Effector memory CD8-positive, alpha-beta T cell (primary cell): ENCODE measurements around the gene COPS6.

Experiments
- ATAC-seq: fragments of 150-1000 bp; cut with Tn5 transposase; replicated peaks from 2 replicates; pipeline ENCODE4 v1.10.0; 2021; ENCODE audit warnings: mild to moderate bottlenecking, moderate library complexity
- DNase-seq, 3 experiments: peaks; one replicate each; pipeline ENCODE4 v3.0.0; 2021
- H3K27ac Mint-ChIP-seq, 2 donors: one replicate each; pipeline ENCODE4 v1.8.0; 2022; ENCODE audit warnings: mild to moderate bottlenecking in 2 of 2, mixed read lengths in 2 of 2, moderate library complexity in 2 of 2
- H3K27me3 Mint-ChIP-seq, 2 donors: one replicate each; pipeline ENCODE4 v1.8.0; 2022; ENCODE audit warnings: mixed read lengths in 2 of 2
- H3K36me3 Mint-ChIP-seq: one replicate; pipeline ENCODE4 v1.8.0; 2022; ENCODE audit warnings: mild to moderate bottlenecking, moderate library complexity, mixed read lengths; ENCODE audit not compliant: insufficient read depth
- H3K4me1 Mint-ChIP-seq, 2 donors: one replicate each; pipeline ENCODE4 v1.8.0; 2022; ENCODE audit warnings: low read depth in 2 of 2, mixed read lengths in 2 of 2
- H3K4me3 Mint-ChIP-seq, 2 donors: one replicate each; pipeline ENCODE4 v1.8.0; 2022; ENCODE audit warnings: mild to moderate bottlenecking in 2 of 2, mixed read lengths in 2 of 2, moderate library complexity in 2 of 2
- H3K9me3 Mint-ChIP-seq, 2 donors: one replicate each; pipeline ENCODE4 v1.8.0; 2022; ENCODE audit warnings: mixed read lengths in 2 of 2

Gene COPS6

DNA sequence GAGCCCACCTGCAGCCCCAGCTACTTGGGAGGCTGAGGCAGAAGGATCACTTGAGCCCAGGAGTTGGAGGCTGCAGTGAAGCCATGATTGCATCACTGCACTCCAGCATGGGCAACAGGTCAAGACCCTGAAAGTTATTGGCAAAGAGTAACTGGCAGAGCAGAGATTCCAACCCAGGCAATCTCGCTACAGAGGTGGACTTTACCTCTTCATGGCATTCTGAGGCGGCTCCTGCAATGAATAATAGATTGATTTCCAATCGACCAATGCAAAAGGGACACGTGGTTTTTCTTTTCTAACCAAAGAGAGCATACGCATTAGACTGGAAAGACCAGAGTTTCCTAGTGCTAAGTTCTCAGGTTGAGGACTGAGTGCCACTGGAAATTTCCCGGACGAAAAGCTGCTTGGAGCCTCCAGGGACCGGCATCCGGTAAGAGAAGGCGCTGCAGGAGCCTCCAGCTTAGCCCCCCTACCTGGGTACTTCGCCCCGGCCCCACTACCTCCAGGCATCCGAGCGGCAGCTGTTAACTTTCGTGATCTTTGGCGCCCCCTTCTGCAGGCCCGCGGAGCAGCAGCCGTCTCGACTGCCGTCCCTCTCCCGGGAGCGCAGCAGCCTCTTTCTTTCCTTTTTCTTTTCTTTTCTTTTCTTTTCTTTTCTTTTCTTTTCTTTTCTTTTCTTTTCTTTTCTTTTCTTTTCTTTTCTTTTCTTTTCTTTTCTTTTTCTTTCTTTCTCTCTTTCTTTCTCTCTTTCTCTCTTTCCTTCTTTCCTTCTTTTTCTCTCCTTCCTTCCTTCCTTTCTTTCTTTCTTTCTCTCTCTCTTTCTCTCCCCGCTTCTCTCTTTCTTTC, 42.1 kb downstream of the COPS6 start:
- H3K27ac Mint-ChIP-seq: peak overlapping the region in 1 of 2 donors; percentile 84
- H3K4me3 Mint-ChIP-seq: peak overlapping the region in 1 of 2 donors; percentile 24
- peaks cover 0 to 4% of the 10 kb centered on the region in 2 donors for H3K27me3 Mint-ChIP-seq
- ATAC-seq: no peak
- peaks cover 13 to 19% of the 10 kb centered on the region in 2 donors for H3K4me1 Mint-ChIP-seq
- peak; percentile 87 to 90 (median 88) for DNase-seq
- H3K36me3 Mint-ChIP-seq: peaks cover 21% of the 10 kb centered on the region
- no peaks in the 10 kb centered on the region for H3K9me3 Mint-ChIP-seq

DNA sequence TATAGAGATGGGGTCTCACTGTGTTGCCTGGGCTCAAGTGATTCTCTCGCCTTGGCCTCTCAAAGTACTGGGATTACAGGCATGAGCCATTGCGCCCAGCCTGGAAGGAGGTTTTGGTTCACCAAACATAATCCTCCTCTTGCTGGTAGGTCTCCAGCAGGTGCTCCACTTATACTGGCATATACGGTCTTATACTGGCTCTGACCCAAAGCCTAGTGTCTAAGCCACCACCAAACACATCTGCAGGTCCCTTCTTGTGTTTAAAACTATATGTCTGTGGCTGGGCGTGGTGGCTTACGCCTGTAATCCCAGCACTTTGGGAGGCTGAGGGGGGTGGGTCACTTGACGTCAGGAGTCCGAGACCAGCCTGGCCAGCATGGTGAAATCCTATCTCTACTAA, 43.4 kb downstream of the COPS6 start:
- DNase-seq: no peak
- Mint-ChIP-seq H3K9me3 (no peaks in the 10 kb centered on the region), H3K4me1 (peaks cover 10 to 15% of the 10 kb centered on the region in 2 donors), H3K36me3 (peaks cover 8% of the 10 kb centered on the region), H3K27ac (peak overlapping the region in 1 of 2 donors; percentile 84), H3K27me3 (peaks cover 0 to 8% of the 10 kb centered on the region in 2 donors), H3K4me3 (no peak overlapping the region)
- no peak for ATAC-seq

DNA sequence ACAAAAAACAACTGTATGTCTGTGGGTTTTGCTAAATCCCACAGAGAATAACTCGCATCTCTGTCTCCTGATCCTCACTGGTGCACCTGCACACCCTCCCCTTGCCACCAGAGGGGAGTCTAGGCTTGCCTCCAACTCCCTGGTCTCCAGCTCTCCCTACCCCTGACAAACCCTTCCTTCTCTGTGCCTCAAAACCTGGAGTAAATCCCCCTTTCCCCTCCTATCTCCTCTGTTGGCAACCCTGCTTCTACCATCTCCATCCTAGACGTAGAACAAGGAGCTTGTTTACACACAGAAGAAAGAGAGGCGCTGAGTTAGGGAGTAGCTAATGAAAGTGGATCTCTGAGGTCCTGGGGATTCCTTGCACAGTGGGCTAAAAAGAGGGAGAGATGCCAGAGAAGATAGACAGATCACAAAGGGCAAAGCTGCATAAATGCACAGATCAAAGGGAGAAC, 44.0 kb downstream of the COPS6 start:
- peaks cover 7% of the 10 kb centered on the region for H3K36me3 Mint-ChIP-seq
- peak overlapping the region in 1 of 2 donors; percentile 3 for H3K27ac Mint-ChIP-seq
- peaks cover 10 to 15% of the 10 kb centered on the region in 2 donors for H3K4me1 Mint-ChIP-seq
- ATAC-seq (peak; percentile 75), DNase-seq (peak; percentile 50 to 66 (median 54))
- no peaks in the 10 kb centered on the region for H3K9me3 Mint-ChIP-seq
- no peak overlapping the region for H3K4me3 Mint-ChIP-seq
- H3K27me3 Mint-ChIP-seq: peaks cover 0 to 8% of the 10 kb centered on the region in 2 donors

DNA sequence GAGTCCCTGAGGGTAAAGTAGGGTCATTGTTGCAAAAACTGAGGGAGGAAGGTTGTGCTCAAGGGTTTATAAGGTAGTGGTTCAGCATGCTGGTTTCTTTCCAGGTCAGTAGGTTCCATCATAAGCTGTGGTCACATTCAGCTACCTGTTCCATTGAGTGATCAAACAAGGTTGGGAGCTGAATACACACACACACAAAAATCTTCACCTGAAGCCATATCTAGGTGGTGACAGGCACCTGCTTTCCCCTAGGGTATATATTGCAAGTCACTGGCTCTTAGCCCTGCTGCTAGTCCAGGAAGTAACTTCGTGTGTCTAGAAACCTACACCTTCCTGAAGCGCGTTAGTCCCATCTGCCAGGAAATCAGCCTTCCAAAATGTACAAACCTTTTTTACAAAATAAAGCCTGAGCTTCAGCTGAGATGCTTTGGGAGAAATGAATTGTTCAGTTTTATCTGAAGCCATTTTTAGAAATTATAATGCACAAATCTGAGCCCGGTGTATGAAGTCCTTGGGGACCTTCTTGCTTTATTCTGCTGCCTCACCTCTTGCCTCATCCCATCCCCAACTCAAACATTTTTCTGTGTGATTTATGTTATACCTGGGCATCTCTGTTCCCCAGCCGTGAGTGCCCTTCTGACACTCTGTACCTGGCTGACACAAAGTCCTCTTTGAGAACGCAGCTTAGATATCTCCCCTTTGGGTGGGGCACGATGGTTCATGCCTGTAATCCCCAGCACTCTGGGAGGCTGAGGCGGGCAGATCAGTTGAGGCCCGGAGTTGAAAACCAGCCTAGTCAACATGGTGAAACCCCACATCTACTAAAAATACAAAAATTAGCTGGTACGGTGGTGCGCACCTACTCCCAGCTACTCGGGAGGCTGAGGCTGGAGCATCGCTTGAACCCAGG, 49.3 kb downstream of the COPS6 start:
- peaks cover 4% of the 10 kb centered on the region for H3K36me3 Mint-ChIP-seq
- ATAC-seq: no peak
- H3K9me3 Mint-ChIP-seq: no peaks in the 10 kb centered on the region
- H3K27me3 Mint-ChIP-seq: peaks cover 5 to 23% of the 10 kb centered on the region in 2 donors
- no peak overlapping the region for H3K4me3 Mint-ChIP-seq
- DNase-seq: no peak
- peaks cover 0 to 3% of the 10 kb centered on the region in 2 donors for H3K4me1 Mint-ChIP-seq
- H3K27ac Mint-ChIP-seq: no peak overlapping the region

DNA sequence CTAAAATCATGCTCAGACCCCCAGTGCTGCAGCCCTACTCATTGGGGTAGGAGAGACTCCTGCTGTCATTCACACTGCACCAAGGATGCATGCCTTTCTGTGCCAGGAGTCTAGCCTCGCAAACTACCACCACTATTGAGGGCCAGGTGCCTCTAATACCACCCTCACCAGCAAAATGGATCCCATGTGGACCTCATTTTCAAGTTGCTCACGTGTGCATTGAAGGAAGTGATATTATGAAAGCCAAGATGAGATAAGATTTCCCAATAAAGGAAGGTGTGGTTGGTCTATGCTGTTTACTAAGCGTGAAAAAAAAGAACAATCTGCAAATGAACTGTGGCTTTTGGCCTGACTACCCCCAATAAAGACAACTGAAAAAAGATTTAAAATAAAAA, 52.8 kb downstream of the COPS6 start:
- H3K4me3 Mint-ChIP-seq: no peak overlapping the region
- H3K9me3 Mint-ChIP-seq: no peaks in the 10 kb centered on the region
- DNase-seq: no peak
- no peak for ATAC-seq
- peaks cover 5 to 15% of the 10 kb centered on the region in 2 donors for H3K27me3 Mint-ChIP-seq
- H3K4me1 Mint-ChIP-seq: peaks cover 0 to 3% of the 10 kb centered on the region in 2 donors
- no peak overlapping the region for H3K27ac Mint-ChIP-seq
- H3K36me3 Mint-ChIP-seq: no peaks in the 10 kb centered on the region
